ENCODE data around the gene SYPL2.

The SYPL2 gene

DNA sequence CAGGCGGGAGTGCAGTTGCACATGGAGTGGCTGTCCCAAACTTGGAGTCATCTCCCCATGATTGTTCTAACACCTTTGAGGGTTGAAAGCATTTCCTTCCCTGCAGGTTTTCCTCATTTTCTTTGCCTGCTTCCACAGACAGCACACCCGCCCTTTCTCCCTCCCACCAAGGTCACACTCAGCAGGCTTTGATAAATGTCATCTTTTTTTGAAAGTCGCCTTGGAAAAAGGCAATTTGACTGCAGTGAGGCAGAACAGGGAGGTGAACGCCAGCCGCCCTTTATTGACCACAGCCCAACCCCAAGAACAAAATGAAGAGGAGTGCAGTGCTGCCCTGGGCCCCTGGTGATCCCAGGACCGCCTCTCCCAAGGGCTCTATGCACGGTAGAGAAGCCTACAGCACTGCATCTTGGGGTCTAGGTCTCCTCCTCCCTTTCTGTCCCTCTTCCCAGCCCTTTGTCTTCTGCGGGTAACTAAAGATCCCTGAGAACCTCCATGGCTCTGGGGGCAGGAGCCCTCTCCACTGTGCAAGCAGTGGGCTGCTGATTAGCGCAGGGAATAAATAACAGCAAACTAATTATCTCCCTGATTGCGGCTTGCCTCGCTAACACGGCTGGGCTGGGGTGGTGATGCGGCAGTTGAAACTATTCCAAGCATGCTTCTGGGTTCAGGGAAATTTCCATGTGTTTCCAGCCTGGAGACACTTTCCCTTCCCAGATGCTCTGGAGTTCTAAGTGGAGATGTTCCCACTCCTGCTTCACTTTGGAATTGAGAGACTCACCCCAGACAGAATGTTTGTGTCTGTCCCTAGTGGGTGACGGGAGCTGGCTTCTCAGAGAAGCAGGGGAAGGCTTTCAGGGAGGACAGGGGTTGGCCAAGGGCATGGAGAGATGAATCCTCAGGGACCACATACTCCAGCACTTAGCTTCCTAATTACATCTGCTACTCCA is 54.9 kb downstream of the SYPL2 start:
- FAIRE-seq: no peak

DNA sequence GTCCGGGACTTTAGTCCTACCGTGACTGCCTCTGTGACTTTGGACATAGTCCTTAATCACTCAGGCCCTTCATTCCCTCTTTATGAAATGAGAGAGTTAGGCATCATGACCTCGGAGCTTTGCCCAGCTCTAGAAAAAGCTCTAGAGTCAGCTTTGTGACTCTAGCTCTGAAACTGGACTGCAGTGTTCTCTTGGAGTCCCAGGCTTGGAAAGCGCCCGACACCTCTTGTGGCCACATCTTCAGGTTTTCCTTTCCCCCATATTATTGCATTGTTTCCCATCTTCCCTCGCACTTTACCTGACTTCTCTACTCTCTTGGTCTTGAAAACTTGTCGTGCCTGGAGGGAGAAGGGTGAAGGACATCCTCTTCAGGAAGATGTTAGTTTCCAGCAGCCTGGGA is 55.7 kb downstream of the SYPL2 start:
- no peak for FAIRE-seq

DNA sequence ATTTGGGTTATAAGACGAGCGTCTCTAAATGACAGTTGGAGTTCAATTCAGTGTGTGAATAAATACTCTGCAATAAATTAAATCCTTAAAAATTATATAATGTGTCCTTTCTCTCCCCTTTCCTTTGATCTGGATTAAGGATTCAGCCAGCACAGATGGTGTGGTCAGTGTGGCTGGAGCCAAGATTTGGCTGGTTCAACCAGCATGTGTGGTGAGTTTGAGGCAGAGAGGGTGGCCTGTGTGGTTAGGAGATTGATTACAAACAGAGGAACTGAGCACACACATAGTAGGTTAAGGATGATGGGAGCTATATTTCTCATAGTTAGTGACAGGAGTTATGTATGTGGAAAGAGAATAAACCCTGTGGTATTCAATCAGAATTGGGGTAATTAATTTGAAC is 57.4 kb downstream of the SYPL2 start:
- no peak for FAIRE-seq

DNA sequence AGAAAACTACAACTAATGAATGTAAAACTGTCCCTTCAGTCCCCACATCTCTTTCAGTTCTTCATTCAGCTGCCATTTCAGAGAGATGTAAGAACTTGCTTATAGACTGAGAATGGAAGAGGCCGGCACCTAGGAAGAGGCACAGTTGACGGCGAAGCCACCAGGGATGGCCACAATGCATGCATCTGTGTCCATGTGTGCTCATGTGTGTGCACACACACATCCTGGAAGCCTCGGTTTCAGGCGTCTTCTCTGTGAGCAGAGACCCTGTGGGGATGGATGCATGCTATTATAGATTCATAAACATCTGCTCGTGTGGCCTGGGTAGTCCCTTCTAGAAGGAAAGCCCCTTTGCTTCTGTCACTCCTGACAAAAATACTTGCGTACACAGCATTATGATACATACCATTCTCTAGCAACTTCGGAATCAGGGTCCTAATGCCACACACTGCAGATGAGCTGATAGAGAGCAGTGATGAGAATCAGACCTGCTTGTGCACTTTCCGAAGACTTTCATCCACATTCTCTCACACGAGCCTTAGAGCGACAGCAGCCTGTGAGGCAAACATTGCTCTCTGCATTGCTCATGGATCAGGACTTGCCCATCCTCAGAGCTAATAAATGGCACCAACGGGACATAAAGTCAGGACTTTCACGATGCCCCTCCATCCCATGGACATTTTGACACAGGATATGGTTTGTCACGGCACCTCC is 60.9 kb downstream of the SYPL2 start:
- FAIRE-seq: no peak

DNA sequence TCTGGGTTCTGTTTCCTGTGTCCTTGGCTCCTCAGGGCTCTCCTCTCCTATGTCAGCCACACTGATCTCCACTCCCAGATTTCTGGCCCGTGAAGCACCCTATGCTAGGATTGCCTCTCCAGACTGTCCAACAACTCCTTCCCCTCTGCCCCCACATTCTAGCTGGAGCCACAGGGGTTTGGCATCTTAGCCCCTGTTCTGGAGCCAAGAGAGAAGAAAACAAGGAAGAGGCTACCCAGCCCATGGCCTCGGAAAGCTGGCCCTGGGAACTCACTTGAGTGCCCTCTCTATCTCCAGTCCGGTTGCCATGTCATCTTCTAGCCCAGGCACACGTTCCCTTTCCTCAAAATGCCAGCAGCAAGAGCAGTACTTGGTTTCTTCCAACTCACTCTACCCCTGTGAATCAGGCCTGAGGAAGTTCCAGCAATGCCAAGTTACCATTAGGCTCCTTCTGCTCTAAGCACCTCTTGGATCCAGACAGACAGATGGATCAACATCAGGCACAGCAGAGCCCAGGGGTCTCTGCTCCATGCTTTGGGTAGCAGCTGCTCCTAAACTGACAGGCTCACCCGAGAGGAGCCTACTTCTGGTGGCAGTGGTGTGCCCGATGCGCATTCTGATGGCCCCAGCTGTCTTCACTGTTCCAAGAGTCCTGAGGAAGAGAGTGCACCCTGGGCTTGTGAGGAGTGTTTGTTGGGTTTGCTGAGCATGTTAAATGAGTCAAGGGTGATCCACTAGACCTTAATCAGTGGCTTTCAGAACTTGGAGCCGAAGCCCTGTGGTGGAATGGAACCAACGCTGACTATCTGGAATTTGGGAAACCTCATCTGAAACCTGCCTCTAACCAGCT is 61.7 kb downstream of the SYPL2 start:
- no peak for FAIRE-seq

DNA sequence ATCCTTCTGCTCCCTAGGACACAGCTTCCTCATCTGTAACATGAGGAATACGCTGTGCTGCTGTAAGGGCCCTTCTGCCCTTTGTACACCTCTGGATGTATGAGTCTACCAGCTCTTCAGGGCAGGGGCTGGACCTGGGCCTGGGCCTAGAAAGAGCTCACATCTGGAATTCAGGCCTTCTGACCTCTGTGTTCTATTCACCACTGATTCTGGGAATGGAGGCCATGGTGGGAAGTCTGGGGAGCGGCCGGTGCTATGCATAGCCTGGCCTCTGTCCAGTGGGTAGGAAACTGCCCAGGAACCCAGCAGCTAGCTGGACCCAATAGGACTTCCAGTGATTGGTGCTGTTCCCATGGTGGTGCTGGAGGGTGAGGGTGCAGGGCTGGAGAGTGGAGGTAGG is 62.4 kb downstream of the SYPL2 start:
- no peak for FAIRE-seq

DNA sequence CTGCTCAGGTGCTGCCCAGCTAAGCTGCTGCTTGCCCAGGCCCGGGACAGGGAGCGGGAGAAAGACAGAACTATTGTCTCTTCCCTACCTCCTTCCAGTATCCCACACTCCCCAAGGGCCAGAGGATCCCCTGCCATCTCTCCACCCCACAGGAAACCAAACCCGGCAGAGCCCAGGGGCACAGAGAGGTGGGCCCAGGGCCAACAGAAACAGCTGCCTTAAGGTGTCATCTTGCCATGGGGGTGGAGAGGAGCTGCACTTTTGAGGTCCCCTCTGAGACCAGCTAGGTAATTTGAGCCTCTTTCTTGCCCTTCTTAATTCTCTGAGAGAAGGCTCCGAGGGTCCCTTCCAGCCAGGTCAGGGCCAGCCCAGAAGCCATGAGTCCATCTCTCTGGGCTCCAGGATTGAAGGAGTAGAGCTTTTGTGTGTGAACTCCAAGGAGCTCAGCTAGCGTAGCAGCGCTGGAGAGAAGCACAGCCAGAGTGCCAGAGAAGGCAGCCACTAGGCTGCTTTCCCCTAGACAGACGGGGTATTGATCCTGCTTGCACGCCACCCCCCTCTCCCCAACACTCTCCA is 63.6 kb downstream of the SYPL2 start:
- FAIRE-seq: no peak

DNA sequence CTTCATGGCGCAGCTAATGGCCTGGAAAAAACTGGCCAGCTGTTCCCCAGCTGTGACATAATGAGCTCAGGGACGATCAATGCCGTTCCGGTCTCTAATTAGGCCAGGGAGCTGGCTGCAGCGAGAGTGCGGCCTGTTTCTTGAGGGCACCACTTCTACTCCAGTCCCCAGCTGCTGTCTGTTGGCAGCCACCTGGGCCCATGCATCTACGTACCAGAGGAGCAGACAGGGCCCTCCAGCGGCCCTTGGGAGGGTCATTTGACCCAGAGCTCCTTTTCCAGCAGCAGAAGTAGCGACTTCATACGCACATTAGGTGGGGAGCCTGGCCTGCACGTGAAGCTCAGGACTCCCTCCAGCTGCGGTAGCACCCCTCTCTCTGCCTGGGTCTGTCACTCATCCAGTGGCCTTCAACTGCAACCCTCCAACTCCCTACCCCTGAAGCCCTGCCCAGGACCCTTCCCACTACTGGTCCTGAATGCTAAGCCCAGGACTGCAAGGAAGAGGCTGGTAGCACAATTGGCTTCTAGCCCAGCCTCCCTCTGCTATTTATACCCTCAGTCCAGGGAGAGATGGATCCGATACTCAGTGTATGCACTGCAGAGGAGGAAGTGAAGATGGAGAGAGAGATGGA is 64.2 kb downstream of the SYPL2 start:
- FAIRE-seq: no peak

DNA sequence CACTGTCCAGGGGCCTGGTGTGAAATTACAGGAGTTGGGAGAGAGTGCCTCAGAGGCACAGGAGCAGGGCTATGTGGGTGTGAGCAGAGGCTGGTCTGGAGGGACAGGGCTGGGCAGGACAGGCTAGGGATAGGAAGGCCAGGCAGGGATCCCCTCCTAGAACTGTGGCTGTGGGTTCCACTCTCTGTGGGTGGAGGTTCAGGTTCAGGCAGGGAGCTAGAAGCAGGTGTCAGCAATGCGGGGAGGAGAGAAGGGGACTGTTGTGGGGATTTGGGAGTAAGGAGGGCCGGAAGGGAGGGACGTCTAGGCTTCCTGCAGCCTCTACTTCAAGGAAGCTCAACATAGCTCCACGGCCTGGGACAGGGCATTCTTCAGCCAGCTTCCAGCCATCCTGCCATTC is 65.0 kb downstream of the SYPL2 start:
- FAIRE-seq: no peak

Data from colon (tissue), 2 donors.